Fibroblast of peridontal ligament (primary cell): ENCODE results near the gene SULF2.

Experiments used
- DNase-seq: peaks from one replicate; pipeline ENCODE4 v3.0.0-alpha.2; 2010; ENCODE audit errors: extremely low read depth

Gene SULF2

DNA sequence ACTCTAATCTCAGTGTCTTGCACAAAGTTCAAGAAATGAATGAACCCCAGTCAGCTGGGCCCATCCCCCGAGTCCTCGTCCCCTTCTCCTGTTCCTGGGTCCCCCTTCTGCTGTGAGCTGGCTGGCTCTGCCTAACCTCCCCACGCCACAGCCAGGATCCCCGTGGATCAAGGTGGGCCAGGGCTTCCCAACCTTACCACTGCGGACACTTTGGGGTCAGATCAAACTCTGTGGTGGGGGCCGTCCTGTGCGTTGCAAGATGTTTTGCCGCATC, 116.2 kb downstream of the SULF2 start:
- DNase-seq = no peak

DNA sequence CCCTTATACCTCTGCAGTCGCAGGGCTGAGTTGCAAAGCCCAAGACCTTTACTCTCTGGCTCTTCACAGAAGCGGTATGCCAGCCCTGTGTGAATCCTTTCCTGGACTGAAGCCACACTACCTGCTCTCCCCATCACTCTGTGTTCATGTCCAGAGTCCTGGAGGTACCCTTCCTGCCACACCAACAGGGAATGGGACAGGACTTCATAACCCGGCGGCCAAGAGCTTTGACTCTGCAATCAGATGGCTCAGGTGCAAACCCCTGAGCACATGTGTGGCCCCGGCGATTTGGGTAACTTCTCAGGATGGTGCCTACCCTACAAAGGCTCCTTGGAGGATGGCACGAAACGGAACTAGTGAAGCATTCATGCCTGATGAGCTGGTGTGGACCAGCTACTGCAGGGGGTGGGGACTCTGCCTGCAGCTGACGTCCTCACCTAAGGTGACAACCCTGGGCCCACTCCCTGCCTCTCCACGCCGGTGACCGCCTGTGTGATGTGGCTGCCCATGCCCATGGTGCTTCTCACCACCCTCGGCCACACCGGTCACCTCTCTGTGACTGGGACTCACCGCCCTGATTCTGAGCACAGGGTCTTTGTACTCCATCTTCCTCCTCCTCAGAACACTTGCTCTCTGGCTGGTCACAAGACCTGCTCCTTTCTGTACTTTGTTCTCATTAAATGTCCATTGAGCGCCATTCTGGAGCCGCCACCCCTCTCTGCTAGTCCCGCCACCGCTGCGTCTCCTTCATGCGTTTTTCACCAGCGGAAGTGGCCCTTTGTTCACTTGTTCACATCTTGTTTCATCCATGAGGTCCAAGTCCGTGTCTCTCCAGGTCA, 116.7 kb downstream of the SULF2 start:
- no peak for DNase-seq

DNA sequence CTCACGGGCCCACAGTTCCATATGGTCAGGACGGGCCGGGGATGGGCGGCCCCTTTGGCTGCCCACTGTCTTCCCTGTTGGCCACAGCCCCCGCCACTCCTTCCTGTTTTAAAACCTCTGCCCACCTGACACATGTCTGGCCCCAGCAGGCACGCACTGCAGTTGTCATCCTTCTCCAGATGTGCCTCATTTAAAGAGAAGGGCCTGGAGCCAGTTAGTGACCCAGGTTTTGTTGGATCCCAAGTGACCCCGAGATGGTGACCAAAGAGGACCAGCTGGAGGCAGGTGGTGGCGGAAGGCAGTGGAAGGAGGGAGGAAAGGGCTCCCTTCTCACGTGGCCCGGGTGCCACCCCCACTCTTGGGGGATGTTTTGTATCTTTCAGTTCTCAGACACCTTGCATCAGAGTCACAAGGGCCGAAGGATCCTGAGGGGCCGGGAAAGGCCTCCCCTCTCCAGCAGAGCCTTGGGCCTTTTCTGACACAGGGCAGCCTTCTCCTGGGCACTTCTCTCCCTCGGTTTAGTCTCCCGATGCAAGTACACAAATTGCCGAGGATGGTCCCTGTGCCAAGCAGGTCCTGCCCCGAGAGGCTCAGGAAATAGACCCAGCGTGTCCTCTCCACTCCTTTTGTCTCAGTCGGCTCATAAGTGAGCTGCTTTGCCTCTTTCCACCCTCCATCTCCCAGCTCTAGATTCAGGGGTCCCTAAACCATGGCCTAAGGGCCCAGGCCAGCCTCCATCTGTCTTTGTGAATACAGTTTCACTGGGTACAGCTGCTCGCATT, 117.6 kb downstream of the SULF2 start:
- no peak for DNase-seq

DNA sequence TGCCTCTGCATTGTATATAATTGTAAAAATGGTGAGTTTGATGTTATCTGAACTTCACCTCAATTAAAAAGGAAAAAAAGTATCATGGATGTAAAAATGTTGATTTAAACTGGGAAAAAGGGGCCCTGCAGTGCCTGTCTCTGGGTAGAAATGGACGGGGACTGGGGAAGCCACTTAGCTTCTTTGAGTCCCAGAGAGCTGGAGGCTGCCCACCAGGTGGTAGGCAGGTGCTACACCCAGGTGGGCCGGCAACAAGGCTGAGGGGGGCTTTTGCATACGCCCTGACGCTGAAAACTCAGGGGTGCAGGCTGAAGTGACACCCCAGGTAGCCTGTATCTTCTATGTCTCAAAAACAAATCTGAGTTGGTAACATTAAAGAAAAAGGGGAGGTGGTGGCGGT, 118.2 kb downstream of the SULF2 start:
- DNase-seq = no peak

DNA sequence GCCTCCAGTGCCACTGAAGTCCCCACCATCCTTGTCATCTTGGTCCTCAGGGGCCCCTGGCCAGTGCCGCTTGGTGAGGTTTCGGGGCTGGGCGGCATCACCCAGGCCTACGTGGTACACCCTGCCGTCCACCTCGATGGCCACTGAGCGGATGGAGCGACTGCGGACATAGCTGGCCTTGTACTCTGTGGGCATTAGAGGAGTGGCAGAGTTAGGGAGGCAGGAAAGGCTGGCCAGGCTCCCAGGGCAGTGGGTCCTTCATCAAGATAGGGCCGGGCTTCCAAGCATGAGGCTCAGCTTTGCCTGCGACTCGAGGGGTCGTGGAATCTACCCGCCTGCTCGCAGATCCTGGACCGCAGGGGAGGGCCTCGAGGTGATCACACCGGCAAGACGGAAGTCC, 119.0 kb downstream of the SULF2 start:
- DNase-seq = no peak

DNA sequence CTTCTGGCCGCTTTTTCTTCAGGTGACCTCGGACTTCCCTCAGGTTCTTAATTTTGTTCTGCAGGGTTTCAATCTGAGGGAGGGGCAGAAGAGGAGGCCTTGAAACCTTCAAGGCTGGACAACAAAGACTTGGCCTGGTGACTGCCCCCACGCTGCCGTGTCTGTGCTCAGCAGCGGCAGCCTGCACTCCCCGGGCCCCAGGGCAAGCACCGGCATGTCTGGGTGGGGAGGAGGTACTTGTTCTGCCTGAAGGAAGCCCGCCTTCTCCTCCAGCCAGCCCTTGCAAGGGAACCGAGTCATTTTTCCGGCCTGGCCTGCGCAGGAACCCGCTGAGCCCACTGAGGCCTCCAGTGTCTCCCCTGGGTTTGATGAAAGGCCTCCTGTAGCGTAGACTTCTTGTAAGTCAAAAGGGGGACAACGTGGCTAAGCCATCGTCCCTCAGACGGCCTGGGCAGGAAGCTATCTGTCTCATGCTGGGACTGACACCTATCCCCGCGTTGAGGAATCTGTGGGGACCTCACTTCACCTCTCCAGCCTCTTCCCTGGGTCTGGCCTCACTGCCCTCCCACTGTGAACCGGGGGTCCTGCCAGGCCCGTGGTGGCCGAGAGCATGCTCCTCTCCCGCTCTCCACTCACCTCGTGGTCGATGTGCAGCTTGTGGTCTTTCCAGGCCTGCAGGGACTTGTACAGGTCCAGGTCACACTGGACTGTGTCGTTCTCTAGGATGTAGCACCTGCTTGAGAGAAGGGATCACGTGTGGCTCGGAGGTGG, 119.9 kb downstream of the SULF2 start:
- no peak for DNase-seq

DNA sequence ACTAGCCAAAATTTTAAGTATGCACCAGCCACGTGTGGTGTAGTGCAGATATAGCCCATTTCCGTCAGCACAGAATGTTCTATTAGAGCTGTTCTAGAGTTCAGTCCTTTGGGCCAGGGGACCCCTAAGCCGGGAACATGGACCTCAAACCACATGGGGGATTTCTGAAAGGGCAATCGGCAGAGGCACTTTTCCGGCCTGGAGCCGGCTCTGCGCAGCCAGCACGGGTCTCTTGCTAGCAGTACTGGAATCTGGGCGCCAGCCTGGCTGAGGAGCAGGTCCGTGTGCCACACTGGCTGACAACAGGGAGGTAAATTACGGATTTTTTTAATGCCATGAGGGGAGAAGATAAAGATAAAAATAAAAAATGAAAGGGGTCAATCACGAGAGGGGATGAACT, 120.5 kb downstream of the SULF2 start:
- DNase-seq = no peak

DNA sequence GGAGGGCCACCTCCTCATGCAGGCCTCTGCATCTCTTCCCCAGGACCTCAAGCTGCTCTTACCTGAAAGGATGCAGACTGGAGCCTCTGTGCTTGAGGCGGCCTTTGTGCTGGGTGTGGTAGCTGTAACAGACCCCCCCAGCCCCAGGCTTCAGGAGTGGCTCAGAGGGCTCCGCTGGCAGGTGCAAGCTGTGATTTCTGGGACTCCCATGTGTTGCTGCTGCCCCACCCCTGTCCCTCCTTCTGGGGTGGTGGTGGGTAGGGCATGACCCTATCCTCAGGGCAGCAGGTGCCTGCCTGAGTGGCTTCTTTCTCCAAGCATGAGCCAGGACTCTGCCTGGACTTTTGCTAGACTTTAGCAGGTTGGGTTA, 121.2 kb downstream of the SULF2 start:
- DNase-seq = no peak

DNA sequence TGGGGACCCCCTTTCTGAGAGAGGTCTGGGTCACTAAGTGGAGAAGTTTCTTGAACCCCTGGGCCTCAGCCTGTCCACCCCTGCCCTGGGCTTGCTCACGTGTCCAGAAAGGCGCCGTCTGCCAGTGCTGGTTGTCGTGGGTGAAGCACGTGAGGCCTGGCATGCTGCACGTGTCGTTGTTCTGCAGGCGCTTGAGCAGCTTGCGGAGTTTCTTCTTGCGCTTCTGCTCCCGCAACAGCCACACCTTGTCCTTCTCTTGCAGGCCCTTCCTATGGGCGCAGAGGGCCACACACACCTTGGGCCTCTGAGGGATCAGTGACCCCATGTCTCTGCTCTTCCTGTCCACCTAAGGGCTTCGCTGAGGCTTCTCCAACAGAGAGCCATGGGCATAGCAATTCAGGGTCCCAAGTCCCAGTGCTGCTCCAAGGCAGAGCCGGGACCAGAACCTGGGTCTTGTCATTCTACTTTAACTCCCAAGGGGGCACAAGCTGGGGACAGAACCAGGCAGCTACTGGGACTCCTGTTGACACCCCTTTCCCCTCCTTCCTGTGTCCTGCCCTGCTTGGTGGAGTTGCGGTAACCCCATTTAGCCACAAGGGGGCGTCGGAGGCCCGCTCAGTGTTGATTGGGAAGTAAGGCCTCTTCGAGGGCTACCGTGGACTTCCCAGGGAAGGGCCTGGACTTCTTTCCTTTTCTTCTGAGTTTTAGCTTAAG, 121.8 kb downstream of the SULF2 start:
- DNase-seq = peak; percentile 82

DNA sequence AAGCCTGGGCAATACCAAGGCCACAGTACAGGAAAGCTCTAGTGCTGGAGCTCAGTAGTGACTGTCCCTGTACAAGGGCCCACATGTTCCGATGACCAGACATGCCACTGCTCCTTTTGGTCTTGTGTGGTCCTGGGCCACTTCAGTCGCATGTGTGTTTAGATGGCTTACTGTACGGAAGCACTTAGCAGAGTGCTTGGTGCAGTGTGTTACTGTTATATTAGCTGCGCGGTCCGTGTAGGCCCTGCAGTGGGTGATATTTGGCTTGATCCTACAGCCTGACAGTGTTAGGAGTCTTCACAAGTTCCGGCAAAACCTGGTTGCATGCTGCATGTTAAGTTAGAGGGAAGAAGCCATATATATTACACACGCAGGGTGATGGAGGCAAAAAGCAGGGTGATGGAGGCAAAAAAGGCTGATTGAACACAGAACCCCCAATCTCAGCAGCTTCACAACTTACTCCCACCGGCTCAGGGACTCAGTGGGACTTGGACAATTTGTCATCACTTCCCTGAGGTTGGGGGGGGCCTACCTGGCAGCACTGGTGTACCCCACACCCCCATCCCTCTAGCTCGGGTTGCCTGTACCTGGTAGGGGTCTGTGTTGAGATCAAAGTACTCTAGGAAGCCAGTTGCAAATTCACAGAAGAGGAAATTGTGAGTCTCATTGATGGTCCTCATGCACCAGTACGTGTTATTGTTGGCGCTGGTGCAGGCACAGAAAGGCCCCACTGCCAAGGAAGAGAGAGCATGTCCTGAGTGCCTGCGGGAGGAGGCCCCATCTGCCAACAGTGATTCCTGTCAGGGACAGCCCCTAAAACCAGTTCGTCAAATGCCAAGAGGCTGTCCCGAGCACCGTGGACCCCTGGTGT, 122.6 kb downstream of the SULF2 start:
- no peak for DNase-seq

DNA sequence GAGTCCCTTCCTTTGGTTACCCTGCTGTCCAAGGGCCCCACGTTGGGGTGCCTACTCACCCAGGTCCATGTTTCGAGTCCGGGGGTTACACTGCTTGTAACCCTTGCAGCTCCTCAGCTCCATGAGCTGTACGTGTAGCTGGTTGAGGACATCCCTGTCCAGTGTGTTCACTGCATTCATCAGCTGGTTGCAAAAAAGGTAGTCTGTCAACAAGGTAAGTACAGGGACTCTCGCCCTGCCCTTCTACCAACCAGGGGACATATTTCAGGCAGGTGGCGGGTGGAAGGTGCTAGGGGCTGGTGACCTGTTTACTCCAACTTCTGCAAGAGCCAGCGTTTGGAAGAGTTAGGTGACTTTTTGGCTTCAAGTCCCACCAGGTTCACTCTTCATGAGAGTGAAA, 123.6 kb downstream of the SULF2 start:
- no peak for DNase-seq

DNA sequence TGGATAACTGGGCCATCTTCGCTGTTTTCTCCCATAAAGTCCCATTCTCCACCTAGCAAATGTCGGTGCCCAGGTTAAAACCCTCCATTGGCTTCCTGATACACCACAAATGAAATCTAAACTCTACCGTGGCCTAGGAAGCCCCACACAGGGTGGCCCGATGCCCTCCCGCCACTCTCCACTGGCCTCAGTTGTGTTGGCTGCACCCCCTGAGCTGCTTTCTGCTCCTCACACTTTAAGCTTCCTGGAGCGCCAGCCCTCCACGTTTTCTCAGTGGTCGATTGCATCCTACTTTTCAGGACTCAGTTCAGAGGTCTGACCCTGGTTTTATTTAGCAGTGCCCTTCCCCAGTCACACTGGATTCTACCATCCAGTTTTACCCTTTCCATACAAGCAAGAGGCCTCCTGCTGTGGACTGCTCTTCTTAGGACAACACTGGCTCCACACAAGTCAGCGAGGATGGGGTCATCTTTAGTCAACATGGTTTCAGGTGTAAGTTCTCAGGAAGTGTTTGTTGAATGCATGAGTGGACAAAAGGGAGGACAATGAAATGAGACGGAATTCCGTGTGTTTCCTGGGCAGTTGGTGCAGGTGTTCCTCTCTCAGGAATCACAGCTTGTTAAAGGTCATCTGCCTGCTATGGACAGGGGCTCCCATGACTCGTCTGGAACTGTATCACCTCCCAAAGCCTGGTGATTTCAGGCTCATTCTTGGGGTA, 124.1 kb downstream of the SULF2 start:
- DNase-seq = no peak

DNA sequence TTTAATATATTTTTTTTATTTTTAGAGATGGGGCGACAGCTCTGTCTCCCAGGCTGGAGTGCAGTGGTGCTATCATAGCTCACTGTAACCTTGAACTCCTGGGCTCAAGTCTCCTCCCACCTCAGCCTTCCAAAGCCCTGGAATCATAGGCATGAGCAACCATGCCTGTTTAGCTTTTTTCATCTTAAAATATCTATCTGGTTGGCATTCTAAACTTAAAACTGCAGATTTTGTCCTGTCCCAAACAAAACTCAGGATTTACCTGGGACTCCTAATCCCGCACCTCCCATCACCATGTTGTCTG, 124.7 kb downstream of the SULF2 start:
- DNase-seq = no peak

DNA sequence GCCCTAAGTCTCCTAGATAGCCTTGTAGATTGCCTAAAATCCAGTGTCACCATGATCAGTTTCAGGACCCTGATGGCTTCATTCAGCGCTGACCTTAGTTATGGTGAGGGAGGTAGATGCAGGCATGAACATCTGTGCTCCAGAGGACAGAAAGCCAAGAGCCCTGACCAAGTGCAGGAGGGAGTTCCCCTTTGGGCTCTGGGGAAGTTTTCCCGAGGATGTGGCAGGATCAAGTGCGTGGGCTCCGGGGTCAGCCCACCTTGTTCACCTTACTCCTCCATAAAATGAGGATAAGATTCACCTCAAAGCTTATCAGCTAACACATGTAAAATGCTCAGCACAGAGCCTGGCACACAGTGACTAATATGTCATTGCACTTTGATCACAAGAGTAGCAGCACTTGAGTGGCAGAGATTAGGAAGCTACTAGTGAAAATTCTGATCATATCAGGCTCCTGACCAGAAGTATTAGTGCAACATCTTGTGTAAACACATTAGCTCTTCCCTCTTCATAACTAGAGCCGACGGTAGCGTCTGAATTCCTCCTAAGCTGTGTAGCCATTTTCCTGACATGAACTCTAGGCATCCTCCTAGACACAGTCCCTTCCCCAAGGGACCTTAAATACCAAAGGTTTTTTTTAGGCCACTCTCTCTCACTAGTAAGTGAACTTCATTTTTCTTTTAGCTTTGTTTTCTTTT, 125.2 kb downstream of the SULF2 start:
- DNase-seq = no peak

DNA sequence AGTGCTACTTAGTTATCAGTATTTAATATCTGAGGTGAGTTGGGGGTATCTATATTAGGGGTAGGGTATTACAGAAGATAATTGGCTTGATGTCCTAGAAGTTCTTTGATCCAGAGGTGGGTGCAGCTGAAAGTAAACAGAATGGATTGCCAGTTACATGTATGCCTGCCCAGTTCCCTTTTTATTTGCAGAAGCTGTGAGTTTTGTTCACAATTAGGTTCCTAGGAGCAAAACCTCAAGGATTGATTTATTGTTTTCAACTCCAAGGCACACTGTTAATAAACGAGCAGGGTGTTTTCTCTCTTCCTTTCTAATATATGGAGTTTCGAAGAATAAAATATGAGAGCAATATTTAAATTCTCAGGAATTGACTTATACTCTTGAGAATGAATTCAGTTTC, 129.0 kb downstream of the SULF2 start:
- DNase-seq = no peak

DNA sequence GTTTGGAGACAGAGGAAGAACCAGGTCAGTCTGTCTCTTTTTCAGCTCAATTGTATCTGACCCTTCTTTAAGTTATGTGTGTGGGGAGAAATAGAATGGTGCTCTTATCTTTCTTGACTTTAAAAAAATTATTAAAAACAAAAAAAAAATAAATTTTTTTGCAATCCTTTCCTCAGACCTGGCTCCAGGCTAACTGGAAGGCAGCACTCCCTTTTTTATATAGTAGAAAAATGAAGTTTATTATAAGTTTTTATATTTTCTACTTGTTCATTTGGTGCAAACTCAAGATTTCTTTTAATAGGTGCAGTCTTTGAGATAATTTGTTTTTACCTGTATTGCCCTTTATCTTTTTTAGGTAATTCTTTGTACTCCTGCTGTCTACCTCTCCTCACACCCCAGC, 129.6 kb downstream of the SULF2 start:
- no peak for DNase-seq

DNA sequence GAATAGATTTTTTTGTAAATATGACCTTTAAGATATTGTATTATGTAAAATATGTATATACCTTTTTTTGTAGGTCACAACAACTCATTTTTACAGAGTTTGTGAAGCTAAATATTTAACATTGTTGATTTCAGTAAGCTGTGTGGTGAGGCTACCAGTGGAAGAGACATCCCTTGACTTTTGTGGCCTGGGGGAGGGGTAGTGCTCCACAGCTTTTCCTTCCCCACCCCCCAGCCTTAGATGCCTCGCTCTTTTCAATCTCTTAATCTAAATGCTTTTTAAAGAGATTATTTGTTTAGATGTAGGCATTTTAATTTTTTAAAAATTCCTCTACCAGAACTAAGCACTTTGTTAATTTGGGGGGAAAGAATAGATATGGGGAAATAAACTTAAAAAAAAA, 130.9 kb downstream of the SULF2 start:
- no peak for DNase-seq

DNA sequence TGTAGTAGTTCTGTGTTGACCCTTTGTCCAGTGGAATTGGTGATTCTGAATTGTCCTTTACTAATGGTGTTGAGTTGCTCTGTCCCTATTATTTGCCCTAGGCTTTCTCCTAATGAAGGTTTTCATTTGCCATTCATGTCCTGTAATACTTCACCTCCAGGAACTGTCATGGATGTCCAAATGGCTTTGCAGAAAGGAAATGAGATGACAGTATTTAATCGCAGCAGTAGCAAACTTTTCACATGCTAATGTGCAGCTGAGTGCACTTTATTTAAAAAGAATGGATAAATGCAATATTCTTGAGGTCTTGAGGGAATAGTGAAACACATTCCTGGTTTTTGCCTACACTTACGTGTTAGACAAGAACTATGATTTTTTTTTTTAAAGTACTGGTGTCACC, 131.4 kb downstream of the SULF2 start:
- no peak for DNase-seq

DNA sequence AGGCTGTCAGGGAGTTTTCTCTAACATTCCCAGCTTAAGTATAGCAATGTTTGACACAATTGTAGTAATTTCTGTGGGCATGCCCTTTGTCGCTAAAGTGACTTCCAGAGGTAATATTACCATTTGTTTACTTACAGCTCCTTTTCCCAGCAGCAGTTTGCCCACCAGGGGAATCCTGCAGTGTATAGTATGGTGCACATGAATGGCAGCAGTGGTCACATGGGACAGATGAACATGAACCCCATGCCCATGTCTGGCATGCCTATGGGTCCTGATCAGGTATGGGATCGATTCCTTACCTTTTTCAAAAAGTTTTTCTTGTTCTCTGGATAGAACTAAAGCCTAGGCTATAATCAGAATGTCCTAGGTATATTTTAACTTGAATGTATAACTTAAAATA, 132.5 kb downstream of the SULF2 start:
- no peak for DNase-seq

DNA sequence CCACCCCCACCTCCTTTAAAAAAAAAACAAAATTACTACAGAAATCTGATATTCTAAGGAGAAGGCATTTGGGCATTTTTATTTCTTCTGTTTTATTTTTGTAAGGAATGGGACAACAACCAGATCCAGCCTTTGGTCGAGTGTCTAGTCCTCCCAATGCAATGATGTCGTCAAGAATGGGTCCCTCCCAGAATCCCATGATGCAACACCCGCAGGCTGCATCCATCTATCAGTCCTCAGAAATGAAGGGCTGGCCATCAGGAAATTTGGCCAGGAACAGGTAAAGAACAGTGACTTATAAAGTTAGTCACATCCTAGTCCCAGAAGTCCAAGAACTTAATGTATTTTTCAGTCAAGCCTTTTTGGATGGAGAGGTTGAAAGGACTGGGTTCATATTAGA, 133.0 kb downstream of the SULF2 start:
- DNase-seq = no peak
